HG03060 (cell line): ENCODE measurements around the gene HOXA3.

Experiments used
- ATAC-seq: cut with Tn5 transposase; IDR thresholded peaks from one replicate; pipeline ENCODE4 v1.9.1; 2021; ENCODE audit warnings: low read depth, moderate number of reproducible peaks; ENCODE audit not compliant: unreplicated experiment

HOXA3 gene

DNA sequence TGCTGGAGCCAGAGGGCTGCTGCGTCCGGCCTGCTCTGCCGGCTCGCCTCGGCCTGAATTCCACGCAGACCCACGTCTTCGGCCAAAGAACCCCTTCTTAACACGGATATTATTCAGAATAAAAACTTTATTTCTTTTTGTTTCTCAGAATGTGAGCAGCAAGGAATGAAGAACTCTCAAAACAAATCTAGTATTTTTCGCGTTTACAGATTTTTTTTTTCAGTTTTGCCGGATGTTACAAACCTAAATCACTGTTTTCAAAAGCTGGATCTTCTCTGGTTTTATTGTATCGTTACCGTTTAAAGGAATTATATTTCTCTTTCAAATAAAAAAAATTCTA, 45.5 kb downstream of the HOXA3 start:
- no peak for ATAC-seq

GRCh38 chr7:27106181-27106900, 46.0 kb downstream of the HOXA3 start:
- no peak for ATAC-seq

- no peak for ATAC-seq
Observed at GRCh38 chr7:27105301-27106031, 46.9 kb downstream of the HOXA3 start.

GRCh38 chr7:27104341-27105058, 47.9 kb downstream of the HOXA3 start:
- no peak for ATAC-seq

DNA sequence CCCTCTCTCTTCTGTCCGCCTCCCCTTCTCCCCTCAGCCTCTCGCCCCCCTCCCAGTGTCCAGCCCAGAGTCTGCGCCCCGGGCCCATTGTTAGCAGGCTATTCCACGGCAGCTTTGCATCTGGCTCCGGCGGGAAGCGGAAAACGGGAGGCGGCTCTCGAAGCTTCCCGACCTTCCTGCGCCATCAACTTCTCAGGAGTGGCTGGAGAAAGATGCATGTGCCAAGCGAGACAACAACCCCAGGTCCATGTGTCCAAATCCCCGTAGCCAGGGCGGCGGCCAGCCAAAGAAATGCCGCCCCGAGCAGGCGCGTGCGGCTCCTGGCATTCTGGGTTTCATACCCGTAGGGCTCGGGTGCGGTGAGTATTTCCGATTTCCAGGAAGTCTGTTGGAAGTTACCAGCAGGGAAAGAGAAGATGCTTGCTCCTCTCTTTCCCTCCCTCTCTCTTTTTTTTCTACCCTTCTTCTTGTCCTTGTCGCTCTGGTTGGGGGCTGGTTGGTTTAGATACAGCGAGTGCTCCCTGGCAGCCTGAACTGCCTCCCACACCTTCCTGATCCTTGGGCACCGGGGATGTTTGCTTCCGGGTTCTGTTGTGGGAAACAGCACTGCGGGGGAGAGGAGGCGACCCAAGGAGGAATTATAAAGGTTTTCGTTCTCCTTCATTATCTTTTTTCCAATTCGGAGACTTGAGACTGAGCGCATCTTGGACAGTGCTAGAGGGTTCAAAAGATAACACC, 48.7 kb downstream of the HOXA3 start:
- ATAC-seq: no peak

- ATAC-seq: no peak
Observed at GRCh38 chr7:27102581-27103442, 49.6 kb downstream of the HOXA3 start, which contains the start of gene HOXA2. Gene HOXA2, minus strand, starts transcription at chr7:27102683. Its CDS starts 183 bp downstream, at chr7:27102500.

DNA sequence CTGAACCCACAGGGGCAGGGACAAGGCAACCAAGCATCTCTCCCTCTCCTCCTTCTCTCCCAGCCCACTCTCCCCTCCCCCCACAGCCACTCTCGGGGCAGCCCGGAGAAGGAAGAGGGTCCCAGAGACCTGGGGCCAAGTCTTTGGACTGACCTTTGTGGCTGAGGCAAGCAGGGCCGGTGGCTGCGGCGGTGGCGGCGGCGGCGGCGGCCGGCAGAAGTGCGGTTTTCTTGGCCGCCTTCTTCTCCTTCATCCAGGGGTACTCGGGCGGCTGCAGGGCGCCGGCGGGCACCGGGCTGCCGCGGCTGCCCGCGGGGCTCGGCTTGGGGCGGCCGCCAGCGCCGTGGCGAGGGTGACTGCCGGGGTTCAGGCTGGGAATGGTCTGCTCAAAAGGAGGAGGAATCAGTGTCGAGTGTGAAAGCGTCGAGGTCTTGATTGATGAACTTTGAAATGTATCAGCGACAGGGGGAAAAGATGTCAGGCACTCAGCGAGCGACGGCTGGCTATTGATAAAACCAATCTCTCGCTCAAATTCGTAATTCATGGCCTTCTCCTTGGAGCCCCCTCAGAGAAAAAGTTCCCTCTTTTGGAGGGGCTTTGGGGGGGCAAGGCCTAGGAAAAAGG, 50.3 kb downstream of the HOXA3 start:
- no peak for ATAC-seq

DNA sequence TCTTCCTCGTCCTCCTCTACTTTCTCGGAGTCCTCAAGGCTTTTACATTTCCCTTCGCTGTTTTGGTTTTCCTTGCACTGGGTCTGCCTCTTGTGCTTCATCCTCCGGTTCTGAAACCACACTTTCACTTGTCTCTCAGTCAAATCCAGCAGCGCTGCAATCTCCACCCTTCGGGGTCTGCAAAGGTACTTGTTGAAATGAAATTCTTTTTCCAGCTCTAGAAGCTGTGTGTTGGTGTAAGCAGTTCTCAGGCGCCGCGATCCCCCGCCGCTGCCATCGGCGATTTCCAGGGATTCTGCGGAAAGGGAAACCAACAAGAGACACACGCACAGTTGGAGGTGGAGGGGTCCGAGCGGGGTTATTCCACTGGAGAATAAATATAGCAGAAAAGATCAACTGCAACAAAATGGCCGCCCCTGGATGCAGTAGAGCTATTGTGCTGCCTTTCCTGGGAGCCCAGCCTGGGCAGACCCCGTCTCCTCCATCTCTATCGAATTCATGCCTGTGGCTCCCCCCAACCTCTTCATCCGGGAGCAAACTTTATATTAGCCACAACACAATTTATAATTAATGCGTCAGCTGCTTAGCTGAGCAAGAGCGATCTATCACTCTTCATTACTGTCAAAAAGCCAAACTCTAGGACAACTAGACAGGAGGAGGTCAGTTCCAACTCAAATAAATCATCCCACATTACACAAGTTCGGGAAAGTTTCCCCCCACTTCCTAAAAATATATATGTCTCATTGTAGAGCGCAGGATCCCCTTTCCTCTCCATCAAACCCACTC, 51.0 kb downstream of the HOXA3 start:
- no peak for ATAC-seq

GRCh38 chr7:27100694-27101170, 51.7 kb downstream of the HOXA3 start:
- ATAC-seq: no peak

DNA sequence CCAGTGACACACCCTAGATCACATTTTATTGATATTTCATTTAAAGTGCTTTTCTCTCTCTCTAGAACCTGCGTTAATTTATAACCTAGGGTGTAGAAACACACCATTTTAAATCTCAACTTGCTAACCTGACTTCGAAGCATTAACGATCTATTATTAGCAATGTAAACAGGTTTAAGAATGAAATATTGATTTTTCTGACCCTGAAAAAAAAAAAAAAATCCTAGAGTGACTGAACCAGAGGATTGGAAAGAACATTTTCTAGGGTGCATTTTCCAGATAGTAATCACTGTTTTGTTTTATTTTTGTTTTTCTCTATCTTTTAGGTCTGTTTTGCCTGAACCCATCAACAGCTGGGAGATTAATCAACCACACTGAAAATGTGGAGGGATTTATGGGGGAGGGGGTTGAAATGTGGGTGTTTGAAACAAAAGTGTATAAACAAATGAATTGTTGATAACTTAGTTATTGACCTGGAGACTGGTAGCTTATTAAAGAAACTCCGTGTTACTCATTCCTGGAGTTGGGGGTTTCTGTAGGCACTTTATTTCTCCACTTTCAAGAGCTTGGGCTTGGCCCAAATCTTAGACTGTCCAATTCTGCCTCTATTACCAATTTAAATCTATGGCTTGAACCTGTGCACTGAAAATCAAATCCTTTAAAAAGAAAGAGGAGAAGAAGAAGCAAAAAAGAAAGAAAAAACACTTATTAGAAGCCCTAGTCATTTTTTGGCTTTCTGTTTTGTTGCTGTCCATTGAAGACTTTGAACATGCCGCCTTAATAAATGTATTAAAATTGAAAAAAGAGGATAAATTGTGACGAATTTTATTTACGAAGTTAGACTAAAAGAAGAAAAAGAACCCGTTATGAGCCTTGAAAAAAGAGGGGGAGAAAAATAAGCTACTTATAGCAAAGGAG, 52.7 kb downstream of the HOXA3 start:
- ATAC-seq: no peak

DNA sequence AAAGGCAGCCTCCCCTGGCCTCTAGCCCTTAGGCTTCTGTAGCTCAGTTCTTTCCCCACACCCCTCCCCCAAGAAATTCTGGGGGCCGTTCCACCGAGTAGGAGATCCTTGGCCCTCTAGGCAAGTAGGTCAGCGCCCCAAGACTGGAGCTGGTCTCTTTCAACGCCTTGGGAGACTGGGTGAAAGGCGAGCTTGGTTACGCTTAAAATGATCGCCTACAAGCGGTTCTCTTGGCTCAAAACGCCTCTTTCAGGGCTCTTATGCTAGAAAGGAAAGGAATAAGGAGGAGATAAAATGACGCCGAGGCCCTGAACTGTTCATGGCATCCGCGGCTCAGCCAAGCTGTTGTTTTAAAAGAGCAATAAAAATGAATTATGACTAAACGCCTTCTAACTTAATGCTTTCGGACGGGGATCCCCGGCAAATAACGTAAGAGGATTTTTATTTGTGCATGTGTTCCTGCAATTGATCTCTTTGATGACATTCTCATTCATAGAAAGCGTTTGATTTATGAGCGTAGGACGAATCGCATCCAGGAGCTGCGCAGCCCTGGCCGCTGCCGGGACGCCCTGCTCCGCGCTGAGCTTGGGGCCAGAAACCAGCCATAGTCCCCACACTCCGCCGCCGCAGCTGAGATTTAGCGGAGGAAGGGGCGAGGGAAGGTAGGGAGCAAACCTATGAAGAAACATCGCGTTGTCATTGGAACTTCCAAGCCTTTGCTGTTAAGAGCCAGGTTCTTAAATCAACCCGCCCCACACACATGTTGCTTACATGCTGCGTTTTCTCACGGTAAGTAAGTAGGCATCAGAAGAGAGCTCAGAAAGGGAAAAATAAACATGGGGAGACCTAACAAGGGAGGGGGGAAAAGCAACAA, 53.6 kb downstream of the HOXA3 start:
- ATAC-seq: no peak

GRCh38 chr7:27097686-27098577, 54.5 kb downstream of the HOXA3 start:
- ATAC-seq: no peak

DNA sequence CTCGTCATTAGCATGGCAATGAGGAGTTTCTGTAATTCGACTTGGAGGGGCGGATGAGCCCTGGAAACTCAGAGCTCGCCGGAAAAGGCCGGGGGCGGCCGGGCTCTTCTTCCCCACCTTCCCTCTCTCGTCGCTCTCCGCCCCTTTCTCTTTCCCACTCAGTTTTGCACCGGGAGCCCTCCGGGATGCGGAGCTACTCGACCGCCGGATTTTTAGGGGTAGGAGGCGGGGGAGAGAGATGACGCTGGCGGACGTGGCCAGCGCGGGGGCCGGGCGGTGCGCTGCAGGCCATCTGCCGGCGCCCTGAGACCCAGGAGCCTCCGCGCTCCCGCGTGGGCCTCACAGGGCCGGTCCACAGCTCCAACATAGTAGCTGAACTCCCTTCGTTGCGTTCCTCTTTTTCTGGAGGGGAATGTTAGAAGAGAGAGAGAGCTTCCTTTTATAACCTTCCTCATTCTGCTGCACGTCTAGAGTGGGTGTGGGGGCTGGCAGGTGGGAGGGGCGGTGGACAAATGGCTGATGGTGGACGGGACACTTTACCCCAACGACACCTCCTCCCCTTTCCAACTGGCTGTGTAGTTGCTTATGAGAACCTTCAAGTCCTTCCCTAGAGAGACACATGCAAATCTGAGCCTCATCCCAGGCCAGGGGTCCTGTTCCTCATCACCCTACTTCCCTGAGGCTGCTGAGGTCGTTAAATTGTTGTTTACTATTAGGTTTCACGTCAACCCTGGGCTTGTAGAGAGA, 55.4 kb downstream of the HOXA3 start:
- ATAC-seq: no peak

GRCh38 chr7:27095897-27096767, 56.3 kb downstream of the HOXA3 start, which contains the start of gene HOXA1:
Gene HOXA1, minus strand, starts transcription at chr7:27096000. Its CDS starts 88 bp downstream, at chr7:27095912.
- ATAC-seq: peak; percentile 75
